ENCODE data around the gene JADE3. TPM values are rescaled to one million over a fixed set of nuclear protein-coding genes. Genes with fewer than 3 reads are reported as not detected.

Gene JADE3
- total RNA-seq, 4 donors from 2014 or later, result 7.8 to 9.6 (median 8.5) TPM

DNA sequence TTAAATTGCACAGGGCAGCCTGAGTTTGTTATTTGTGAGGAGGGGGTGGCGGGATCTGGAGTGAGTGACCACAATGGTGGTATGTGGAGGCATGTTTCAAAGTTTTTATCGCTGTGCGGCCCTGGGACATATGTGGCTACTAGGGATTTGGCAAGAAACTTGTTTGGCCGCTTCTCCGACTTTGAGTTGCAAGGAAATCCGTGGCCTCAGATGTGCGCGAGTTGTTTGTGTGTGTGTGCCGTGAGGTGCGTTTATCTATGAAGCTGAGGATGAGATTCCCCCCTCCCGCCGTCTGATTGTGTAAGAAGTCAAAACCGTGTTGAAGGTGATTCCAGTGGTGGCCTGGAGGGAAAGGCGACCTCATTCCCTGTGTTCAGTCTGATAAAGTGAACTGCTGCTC lies 1.4 kb downstream of the JADE3 start:
- H3K4me1 ChIP-seq, result peaks cover 7 to 11% (median 9%) of the 10 kb centered on the region in 4 donors
- H3K36me3 ChIP-seq, result no peaks in the 10 kb centered on the region
- TF ChIP-seq POLR2AphosphoS5 (IDR thresholded peaks at IDR 0.05), result no peak
- TF ChIP-seq EP300 (IDR thresholded peaks at IDR 0.05), result no peak
- TF ChIP-seq, protein P1, sequence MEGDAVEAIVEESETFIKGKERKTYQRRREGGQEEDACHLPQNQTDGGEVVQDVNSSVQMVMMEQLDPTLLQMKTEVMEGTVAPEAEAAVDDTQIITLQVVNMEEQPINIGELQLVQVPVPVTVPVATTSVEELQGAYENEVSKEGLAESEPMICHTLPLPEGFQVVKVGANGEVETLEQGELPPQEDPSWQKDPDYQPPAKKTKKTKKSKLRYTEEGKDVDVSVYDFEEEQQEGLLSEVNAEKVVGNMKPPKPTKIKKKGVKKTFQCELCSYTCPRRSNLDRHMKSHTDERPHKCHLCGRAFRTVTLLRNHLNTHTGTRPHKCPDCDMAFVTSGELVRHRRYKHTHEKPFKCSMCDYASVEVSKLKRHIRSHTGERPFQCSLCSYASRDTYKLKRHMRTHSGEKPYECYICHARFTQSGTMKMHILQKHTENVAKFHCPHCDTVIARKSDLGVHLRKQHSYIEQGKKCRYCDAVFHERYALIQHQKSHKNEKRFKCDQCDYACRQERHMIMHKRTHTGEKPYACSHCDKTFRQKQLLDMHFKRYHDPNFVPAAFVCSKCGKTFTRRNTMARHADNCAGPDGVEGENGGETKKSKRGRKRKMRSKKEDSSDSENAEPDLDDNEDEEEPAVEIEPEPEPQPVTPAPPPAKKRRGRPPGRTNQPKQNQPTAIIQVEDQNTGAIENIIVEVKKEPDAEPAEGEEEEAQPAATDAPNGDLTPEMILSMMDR (IDR thresholded peaks at IDR 0.05), result no peak
- H3K27me3 ChIP-seq, result no peaks in the 10 kb centered on the region
- intact Hi-C loops (cut with DNase I), result loop anchor here (5.0 kb wide), 1 partner anchor 64 kb away; no protein-coding TSS in a partner anchor
- 35% methylated on average over 12 of the region's 14 CpGs for WGBS
- H3K9me3 ChIP-seq, result peaks cover 0 to 8% (median 0%) of the 10 kb centered on the region in 4 donors
- H3K4me3 ChIP-seq, result peak overlapping the region; percentile 71 to 76 (median 71)
- DNase-seq (ENCODE audit: extremely low spot score), result no peak
- H3K27ac ChIP-seq (replicated peaks in 1 of 4), result no peak overlapping the region

DNA sequence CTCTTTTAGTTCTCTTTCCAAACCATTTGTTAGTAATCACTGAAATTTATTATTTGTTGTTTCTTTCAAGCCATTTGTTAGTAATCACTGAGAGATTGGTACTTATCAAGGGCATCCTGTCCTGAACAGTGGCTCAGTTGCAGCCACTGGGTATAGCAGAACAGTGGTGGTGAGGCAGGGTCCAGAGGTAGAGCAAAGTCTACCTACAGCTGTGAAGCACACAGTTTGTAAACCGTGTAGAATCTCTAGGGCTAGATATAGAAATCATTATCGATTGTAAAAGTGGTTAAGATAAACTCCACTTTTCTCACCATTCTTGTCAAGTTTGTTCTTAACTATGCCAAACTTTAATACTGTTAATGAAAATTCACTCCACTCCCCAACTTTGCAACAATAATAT lies 4.1 kb downstream of the JADE3 start:
- DNase-seq (ENCODE audit: extremely low spot score), result no peak
- intact Hi-C loops (cut with DNase I), result no loop called here

DNA sequence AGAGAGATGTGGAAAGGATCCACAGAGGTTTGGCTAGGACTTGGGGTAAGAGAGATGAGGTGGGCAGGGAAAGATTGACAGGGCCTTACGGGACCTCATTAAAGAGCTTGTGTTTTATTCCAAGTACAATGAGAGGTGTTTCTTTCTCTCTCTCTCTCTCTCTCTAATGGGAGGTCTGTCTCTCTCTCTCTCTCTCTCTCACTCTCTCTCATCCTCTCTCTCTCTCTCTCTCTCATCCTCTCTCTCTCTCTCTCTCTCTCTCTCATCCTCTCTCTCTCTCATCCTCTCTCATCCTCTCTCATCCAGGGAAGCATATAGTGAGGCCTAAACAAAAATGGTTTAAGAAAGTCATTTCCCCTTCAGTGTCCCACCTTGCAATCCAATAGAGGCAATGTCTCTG lies 5.4 kb downstream of the JADE3 start:
- Histone ChIP-seq H3K27ac (replicated peaks in 1 of 4) (no peak overlapping the region), H3K27me3 (no peaks in the 10 kb centered on the region), H3K9me3 (peaks cover 0 to 18% (median 0%) of the 10 kb centered on the region in 4 donors), H3K4me1 (peaks cover 7 to 11% (median 9%) of the 10 kb centered on the region in 4 donors), H3K4me3 (no peak overlapping the region), H3K36me3 (no peaks in the 10 kb centered on the region)
- WGBS, result 78% methylated on average over 1 of the region's 1 CpG
- TF ChIP-seq POLR2AphosphoS5 (IDR thresholded peaks at IDR 0.05) (no peak), EP300 (IDR thresholded peaks at IDR 0.05) (no peak), POLR2A (IDR thresholded peaks at IDR 0.05; ENCODE audit: low read depth) (no peak)
- TF ChIP-seq, protein P1 (IDR thresholded peaks at IDR 0.05), result no peak
- no peak for DNase-seq (ENCODE audit: extremely low spot score)
- intact Hi-C loops (cut with DNase I), result no loop called here

More for the DNA sequence above, 4.1 kb downstream of the JADE3 start:
- Histone ChIP-seq H3K9me3 (peaks cover 0 to 18% (median 0%) of the 10 kb centered on the region in 4 donors), H3K36me3 (no peaks in the 10 kb centered on the region), H3K4me3 (no peak overlapping the region), H3K4me1 (peaks cover 7 to 11% (median 9%) of the 10 kb centered on the region in 4 donors), H3K27me3 (no peaks in the 10 kb centered on the region), H3K27ac (replicated peaks in 1 of 4) (no peak overlapping the region)
- TF ChIP-seq, protein P1 (IDR thresholded peaks at IDR 0.05), result no peak
- TF ChIP-seq POLR2AphosphoS5 (IDR thresholded peaks at IDR 0.05), result no peak
- TF ChIP-seq POLR2A (IDR thresholded peaks at IDR 0.05; ENCODE audit: low read depth), result no peak
- no peak for TF ChIP-seq EP300 (IDR thresholded peaks at IDR 0.05)
- WGBS, result 65% methylated on average over 2 of the region's 2 CpGs

DNA sequence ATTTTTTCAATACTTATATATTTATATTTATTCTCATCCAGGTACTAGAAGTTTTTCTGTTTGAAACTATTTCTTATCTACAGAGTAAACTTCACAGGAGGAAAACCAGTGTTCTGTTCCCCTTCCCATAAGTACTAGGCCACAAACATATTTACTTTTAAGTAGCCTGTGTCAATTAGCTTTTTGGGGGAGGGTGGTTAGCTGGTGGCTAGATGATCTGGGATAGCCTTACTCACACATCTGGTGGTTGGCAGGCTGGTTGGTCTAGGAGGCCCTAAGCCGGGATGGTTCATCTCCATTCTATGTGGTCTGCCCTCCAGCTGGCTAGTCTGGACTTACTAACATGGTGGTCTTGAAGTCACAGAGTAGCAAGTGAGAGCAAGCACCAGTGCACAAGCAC lies 6.2 kb downstream of the JADE3 start:
- no peak for DNase-seq (ENCODE audit: extremely low spot score)
- 100% methylated on average over 1 of the region's 1 CpG for WGBS
- TF ChIP-seq POLR2A (IDR thresholded peaks at IDR 0.05; ENCODE audit: low read depth) (no peak), EP300 (IDR thresholded peaks at IDR 0.05) (no peak), POLR2AphosphoS5 (IDR thresholded peaks at IDR 0.05) (no peak)
- TF ChIP-seq, protein P1 (IDR thresholded peaks at IDR 0.05), result no peak
- Histone ChIP-seq H3K27ac (replicated peaks in 1 of 4) (no peak overlapping the region), H3K4me3 (no peak overlapping the region), H3K36me3 (no peaks in the 10 kb centered on the region), H3K4me1 (peaks cover 7 to 10% (median 9%) of the 10 kb centered on the region in 4 donors), H3K27me3 (no peaks in the 10 kb centered on the region), H3K9me3 (peaks cover 0 to 12% (median 0%) of the 10 kb centered on the region in 4 donors)
- intact Hi-C loops (cut with DNase I), result no loop called here

DNA sequence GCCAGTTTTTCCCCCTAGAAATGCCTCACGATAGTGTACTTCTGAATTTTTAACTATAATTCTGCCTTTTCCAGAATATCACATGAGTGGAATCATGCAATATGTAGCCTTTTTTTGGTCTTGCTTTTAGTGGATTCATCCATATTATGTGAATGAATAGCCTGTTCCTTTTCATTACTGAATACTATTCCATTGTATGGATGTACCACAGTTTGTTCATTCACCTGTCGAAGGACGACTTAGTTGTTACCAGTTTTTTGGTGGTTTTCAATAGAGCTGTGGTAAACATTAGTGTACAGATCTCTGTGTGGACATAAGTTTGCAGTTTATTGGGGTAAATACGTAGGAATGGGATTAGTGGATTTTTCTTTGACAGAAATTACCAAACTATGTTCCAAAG lies 8.0 kb downstream of the JADE3 start:
- intact Hi-C loops (cut with DNase I), result no loop called here

More for the DNA sequence above, 8.0 kb downstream of the JADE3 start:
- peaks cover 0 to 10% (median 0%) of the 10 kb centered on the region in 4 donors for H3K9me3 ChIP-seq
- no peaks in the 10 kb centered on the region for H3K36me3 ChIP-seq
- no peaks in the 10 kb centered on the region for H3K4me1 ChIP-seq
- no peak for DNase-seq (ENCODE audit: extremely low spot score)
- H3K27me3 ChIP-seq, result no peaks in the 10 kb centered on the region
- WGBS, result 55% methylated on average over 4 of the region's 4 CpGs
- H3K27ac ChIP-seq (replicated peaks in 1 of 4), result no peak overlapping the region
- TF ChIP-seq, protein P1 (IDR thresholded peaks at IDR 0.05), result no peak
- no peak for TF ChIP-seq POLR2AphosphoS5 (IDR thresholded peaks at IDR 0.05)
- no peak overlapping the region for H3K4me3 ChIP-seq

All from esophagus muscularis mucosa (tissue), 4 donors.